ENCODE data around the gene DNAH14. TPM values are rescaled to one million over a fixed set of nuclear protein-coding genes. Genes with fewer than 3 reads are reported as not detected.

DNAH14 gene
- total RNA-seq, 4 donors from 2014 or later, result 0.15 to 0.55 TPM; not detected in 2

DNA sequence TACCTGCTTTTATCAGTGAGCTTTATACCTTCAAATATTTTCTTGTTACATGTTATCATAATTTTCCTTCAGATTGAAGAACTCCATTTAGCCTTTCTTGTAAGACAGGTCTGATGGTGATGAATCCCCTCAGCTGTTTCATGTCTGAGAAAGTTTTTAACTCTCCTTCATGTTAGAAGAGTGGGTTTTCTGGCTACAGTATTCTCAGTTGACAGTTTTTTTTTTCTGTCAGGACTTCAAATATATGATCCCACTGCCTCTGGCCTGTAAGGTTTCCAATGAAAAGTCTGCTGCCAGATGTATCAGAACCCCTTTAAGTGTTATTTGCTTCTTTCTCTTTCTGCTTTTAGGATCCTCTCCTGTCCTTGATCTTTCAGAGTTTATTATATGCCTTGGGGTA, 250.2 kb downstream of the DNAH14 start:
- H3K27me3 ChIP-seq, result no peaks in the 10 kb centered on the region
- no peak overlapping the region for H3K4me3 ChIP-seq
- in situ Hi-C loops (cut with MboI; ENCODE audit: low sequenced_read_pairs in 4 of 4) (no loop called here), intact Hi-C loops (cut with DNase I; ENCODE audit: low total_unique reads) (no loop called here)
- TF ChIP-seq POLR2A (IDR thresholded peaks at IDR 0.05), result no peak
- TF ChIP-seq, protein P1, sequence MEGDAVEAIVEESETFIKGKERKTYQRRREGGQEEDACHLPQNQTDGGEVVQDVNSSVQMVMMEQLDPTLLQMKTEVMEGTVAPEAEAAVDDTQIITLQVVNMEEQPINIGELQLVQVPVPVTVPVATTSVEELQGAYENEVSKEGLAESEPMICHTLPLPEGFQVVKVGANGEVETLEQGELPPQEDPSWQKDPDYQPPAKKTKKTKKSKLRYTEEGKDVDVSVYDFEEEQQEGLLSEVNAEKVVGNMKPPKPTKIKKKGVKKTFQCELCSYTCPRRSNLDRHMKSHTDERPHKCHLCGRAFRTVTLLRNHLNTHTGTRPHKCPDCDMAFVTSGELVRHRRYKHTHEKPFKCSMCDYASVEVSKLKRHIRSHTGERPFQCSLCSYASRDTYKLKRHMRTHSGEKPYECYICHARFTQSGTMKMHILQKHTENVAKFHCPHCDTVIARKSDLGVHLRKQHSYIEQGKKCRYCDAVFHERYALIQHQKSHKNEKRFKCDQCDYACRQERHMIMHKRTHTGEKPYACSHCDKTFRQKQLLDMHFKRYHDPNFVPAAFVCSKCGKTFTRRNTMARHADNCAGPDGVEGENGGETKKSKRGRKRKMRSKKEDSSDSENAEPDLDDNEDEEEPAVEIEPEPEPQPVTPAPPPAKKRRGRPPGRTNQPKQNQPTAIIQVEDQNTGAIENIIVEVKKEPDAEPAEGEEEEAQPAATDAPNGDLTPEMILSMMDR (IDR thresholded peaks at IDR 0.05 in 4 of 5, conservative IDR thresholded peaks at IDR 0.05 in 1 of 5), result no peak
- no peaks in the 10 kb centered on the region for H3K36me3 ChIP-seq
- ATAC-seq (no peak), DNase-seq (no peak)
- no peaks in the 10 kb centered on the region for H3K4me1 ChIP-seq
- H3K9me3 ChIP-seq, result no peaks in the 10 kb centered on the region
- H3K27ac ChIP-seq, result no peak overlapping the region

DNA sequence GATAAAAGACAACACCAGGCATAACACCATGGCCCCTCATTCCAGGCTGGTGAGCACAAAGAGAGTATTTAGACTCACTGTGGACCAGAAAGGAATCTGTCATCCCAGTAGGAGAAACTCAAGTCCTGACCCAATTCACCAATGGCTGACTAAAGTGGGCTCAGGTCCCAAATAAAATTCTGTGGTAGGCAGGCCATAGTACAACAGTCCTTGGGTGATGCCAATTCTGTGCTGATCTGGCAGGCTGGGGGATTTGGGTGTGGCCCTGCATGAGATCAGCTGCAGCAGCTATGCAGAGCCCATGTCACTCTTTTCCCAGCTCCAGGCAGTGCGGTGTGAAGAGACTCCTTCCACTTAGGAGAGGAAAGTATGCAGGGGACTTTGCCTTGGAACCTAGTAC, 253.2 kb downstream of the DNAH14 start:
- no peaks in the 10 kb centered on the region for H3K27me3 ChIP-seq
- TF ChIP-seq, protein P1 (IDR thresholded peaks at IDR 0.05 in 4 of 5, conservative IDR thresholded peaks at IDR 0.05 in 1 of 5), result no peak
- no peak for TF ChIP-seq POLR2A (IDR thresholded peaks at IDR 0.05)
- no peak for ATAC-seq
- in situ Hi-C loops (cut with MboI; ENCODE audit: low sequenced_read_pairs in 4 of 4), result no loop called here
- no peaks in the 10 kb centered on the region for H3K36me3 ChIP-seq
- no peak overlapping the region for H3K4me3 ChIP-seq
- intact Hi-C loops (cut with DNase I; ENCODE audit: low total_unique reads), result no loop called here
- no peak overlapping the region for H3K27ac ChIP-seq
- H3K4me1 ChIP-seq, result no peaks in the 10 kb centered on the region
- H3K9me3 ChIP-seq, result no peaks in the 10 kb centered on the region
- DNase-seq, result no peak

DNA sequence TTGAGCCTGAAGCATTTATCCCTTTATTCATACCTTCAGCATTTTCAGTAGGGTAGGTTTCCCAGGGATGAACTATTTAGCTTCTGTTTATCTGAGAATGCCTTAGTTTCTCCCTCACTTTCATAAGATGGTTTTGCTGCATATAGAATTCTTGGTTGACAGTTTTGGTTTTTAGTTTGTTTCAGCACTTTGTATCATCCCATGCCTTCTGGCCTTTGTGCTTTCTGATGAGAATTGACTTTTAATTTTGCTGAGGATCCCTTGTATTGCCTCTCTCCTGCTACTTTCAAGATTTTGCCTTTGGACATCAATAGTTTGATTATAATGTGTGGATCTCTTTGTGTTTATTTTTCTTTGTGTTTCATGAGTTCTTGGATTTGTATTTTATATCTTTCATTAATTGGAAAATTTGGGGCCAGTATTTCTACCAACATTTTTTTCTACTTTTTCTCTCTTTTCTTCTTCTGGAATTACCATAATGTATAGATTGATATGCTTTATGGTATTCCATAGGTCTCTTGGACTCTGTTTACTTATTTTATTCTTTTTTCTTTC, 261.8 kb downstream of the DNAH14 start:
- no peak overlapping the region for H3K4me3 ChIP-seq
- intact Hi-C loops (cut with DNase I; ENCODE audit: low total_unique reads), result no loop called here
- peaks cover 0 to 3% (median 0%) of the 10 kb centered on the region in 3 donors for H3K9me3 ChIP-seq
- in situ Hi-C loops (cut with MboI; ENCODE audit: low sequenced_read_pairs in 4 of 4), result no loop called here
- no peaks in the 10 kb centered on the region for H3K36me3 ChIP-seq
- H3K27ac ChIP-seq, result no peak overlapping the region
- no peaks in the 10 kb centered on the region for H3K4me1 ChIP-seq
- DNase-seq (no peak), ATAC-seq (no peak)
- H3K27me3 ChIP-seq, result no peaks in the 10 kb centered on the region
- TF ChIP-seq POLR2A (IDR thresholded peaks at IDR 0.05), result no peak
- TF ChIP-seq, protein P1 (IDR thresholded peaks at IDR 0.05 in 4 of 5, conservative IDR thresholded peaks at IDR 0.05 in 1 of 5), result no peak

DNA sequence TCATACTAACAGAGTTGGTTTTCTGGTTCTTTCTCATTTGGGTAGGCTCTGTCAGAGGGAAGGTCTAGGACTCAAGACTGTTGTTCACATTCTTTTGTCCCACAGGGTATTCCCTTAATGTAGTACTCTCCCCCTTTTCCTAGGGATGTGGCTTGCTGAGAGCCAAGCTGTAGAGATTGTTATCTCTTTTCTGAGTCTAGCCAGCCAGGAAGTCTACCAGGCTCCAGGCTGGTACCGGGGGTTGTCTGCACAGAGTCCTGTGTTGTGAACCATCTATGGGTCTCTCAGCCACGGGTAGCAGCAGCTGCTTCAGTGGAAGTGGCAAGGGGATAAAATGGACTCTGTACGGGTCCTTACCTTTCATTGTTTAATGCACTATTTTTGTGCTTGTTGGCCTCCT, 272.0 kb downstream of the DNAH14 start:
- no peak overlapping the region for H3K27ac ChIP-seq
- no peaks in the 10 kb centered on the region for H3K9me3 ChIP-seq
- intact Hi-C loops (cut with DNase I; ENCODE audit: low total_unique reads), result no loop called here
- no peak overlapping the region for H3K4me3 ChIP-seq
- H3K4me1 ChIP-seq, result no peaks in the 10 kb centered on the region
- ATAC-seq (no peak), DNase-seq (no peak)
- H3K27me3 ChIP-seq, result no peaks in the 10 kb centered on the region
- in situ Hi-C loops (cut with MboI; ENCODE audit: low sequenced_read_pairs in 4 of 4), result no loop called here
- H3K36me3 ChIP-seq, result no peaks in the 10 kb centered on the region
- TF ChIP-seq, protein P1 (IDR thresholded peaks at IDR 0.05 in 4 of 5, conservative IDR thresholded peaks at IDR 0.05 in 1 of 5), result no peak
- TF ChIP-seq POLR2A (IDR thresholded peaks at IDR 0.05), result no peak

DNA sequence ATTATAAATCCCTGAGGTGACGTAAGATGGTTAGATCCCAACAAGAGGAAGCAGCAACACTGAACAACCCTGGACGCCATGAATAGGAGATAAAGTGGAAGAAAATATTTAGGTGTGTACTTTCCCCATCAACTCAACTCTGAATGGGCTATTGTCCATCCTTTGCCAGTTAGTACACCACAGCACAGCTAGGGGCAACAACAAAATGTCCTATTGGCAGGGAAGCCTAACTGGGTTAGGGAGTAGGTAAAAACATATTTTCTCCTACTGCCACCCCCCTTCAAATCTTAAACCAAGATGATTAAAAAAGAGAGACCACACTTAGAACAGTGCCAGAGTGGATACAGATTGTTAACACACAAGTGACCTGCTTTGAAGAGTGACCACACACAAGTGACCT, 278.3 kb downstream of the DNAH14 start:
- in situ Hi-C loops (cut with MboI; ENCODE audit: low sequenced_read_pairs in 4 of 4), result no loop called here

More for the DNA sequence above, 278.3 kb downstream of the DNAH14 start:
- Histone ChIP-seq H3K27ac (no peak overlapping the region), H3K4me3 (no peak overlapping the region), H3K27me3 (no peaks in the 10 kb centered on the region), H3K9me3 (no peaks in the 10 kb centered on the region), H3K36me3 (no peaks in the 10 kb centered on the region), H3K4me1 (no peaks in the 10 kb centered on the region)
- ATAC-seq (no peak), DNase-seq (no peak)
- intact Hi-C loops (cut with DNase I; ENCODE audit: low total_unique reads), result no loop called here
- TF ChIP-seq, protein P1 (IDR thresholded peaks at IDR 0.05 in 4 of 5, conservative IDR thresholded peaks at IDR 0.05 in 1 of 5), result no peak
- TF ChIP-seq POLR2A (IDR thresholded peaks at IDR 0.05), result no peak
